Nephron (organoid): ENCODE measurements around the gene KBTBD12.

Experiments used
- H3K27ac Mint-ChIP-seq, 3 experiments: 2 replicates each; pipeline ENCODE4 v1.8.0; 2020; ENCODE audit warnings: mixed read lengths in 3 of 3, mild to moderate bottlenecking in 2 of 3, moderate library complexity in 1 of 3
- H3K27me3 Mint-ChIP-seq: 2 replicates; pipeline ENCODE4 v1.8.0; 2021; ENCODE audit warnings: low read depth, mild to moderate bottlenecking, moderate library complexity, mixed read lengths
- H3K36me3 Mint-ChIP-seq: 2 replicates; pipeline ENCODE4 v1.8.0; 2020; ENCODE audit warnings: low read depth, mixed read lengths
- H3K4me1 Mint-ChIP-seq: 2 replicates; pipeline ENCODE4 v1.8.0; 2020; ENCODE audit warnings: mixed read lengths
- H3K4me3 Mint-ChIP-seq, 3 experiments: 2 replicates each; pipeline ENCODE4 v1.8.0; 2020; ENCODE audit warnings: mild to moderate bottlenecking in 3 of 3, mixed read lengths in 3 of 3, moderate library complexity in 2 of 3
- H3K9me3 Mint-ChIP-seq: 2 replicates; pipeline ENCODE4 v1.8.0; 2020; ENCODE audit warnings: mixed read lengths
- CTCF ChIP-seq, 3 experiments: fragments of 200-600 bp; sonication (generic); IDR thresholded peaks; one replicate each; pipeline ENCODE4 v1.5.0; 2021; ENCODE audit warnings: antibody characterized with exemption in 3 of 3; ENCODE audit not compliant: unreplicated experiment in 3 of 3

KBTBD12 gene

GRCh38 chr3:127988770-127989557 is 73.9 kb downstream of the KBTBD12 start:
- Mint-ChIP-seq H3K4me3 (no peak overlapping the region), H3K4me1 (no peaks in the 10 kb centered on the region), H3K27me3 (peaks cover 3% of the 10 kb centered on the region), H3K36me3 (no peaks in the 10 kb centered on the region), H3K9me3 (no peaks in the 10 kb centered on the region), H3K27ac (no peak overlapping the region)
- no peak for TF ChIP-seq CTCF (IDR thresholded peaks at IDR 0.05; ENCODE audit: unreplicated experiment in 3 of 3)

- Mint-ChIP-seq H3K9me3 (no peaks in the 10 kb centered on the region), H3K36me3 (no peaks in the 10 kb centered on the region), H3K4me1 (no peaks in the 10 kb centered on the region)
Measured at GRCh38 chr3:127990051-127990450, 75.0 kb downstream of the KBTBD12 start.

GRCh38 chr3:127990461-127990860 is 75.4 kb downstream of the KBTBD12 start:
- Mint-ChIP-seq H3K4me3 (no peak overlapping the region), H3K4me1 (no peaks in the 10 kb centered on the region), H3K36me3 (no peaks in the 10 kb centered on the region), H3K27ac (no peak overlapping the region), H3K9me3 (no peaks in the 10 kb centered on the region), H3K27me3 (peaks cover 3% of the 10 kb centered on the region)
- no peak for TF ChIP-seq CTCF (IDR thresholded peaks at IDR 0.05; ENCODE audit: unreplicated experiment in 3 of 3)

More at GRCh38 chr3:127990051-127990450, 75.0 kb downstream of the KBTBD12 start:
- TF ChIP-seq CTCF (IDR thresholded peaks at IDR 0.05; ENCODE audit: unreplicated experiment in 3 of 3), result no peak
- H3K27me3 Mint-ChIP-seq, result peaks cover 3% of the 10 kb centered on the region
- H3K27ac Mint-ChIP-seq, result no peak overlapping the region
- no peak overlapping the region for H3K4me3 Mint-ChIP-seq

GRCh38 chr3:127991251-127991650 is 76.2 kb downstream of the KBTBD12 start:
- Mint-ChIP-seq H3K27me3 (peaks cover 3% of the 10 kb centered on the region), H3K4me1 (no peaks in the 10 kb centered on the region), H3K36me3 (no peaks in the 10 kb centered on the region), H3K27ac (no peak overlapping the region), H3K4me3 (no peak overlapping the region), H3K9me3 (no peaks in the 10 kb centered on the region)
- TF ChIP-seq CTCF (IDR thresholded peaks at IDR 0.05; ENCODE audit: unreplicated experiment in 3 of 3), result no peak

GRCh38 chr3:127991681-127992080 is 76.6 kb downstream of the KBTBD12 start:
- peaks cover 2% of the 10 kb centered on the region for H3K4me1 Mint-ChIP-seq

More at GRCh38 chr3:127991681-127992080, 76.6 kb downstream of the KBTBD12 start:
- H3K9me3 Mint-ChIP-seq, result no peaks in the 10 kb centered on the region
- TF ChIP-seq CTCF (IDR thresholded peaks at IDR 0.05; ENCODE audit: unreplicated experiment in 3 of 3), result no peak
- no peak overlapping the region for H3K27ac Mint-ChIP-seq
- no peaks in the 10 kb centered on the region for H3K36me3 Mint-ChIP-seq
- peaks cover 3% of the 10 kb centered on the region for H3K27me3 Mint-ChIP-seq
- H3K4me3 Mint-ChIP-seq, result no peak overlapping the region
